ENCODE data around the gene EPHA2.

GRCh38 chr1:16202281-16203210 is 46.7 kb upstream of the EPHA2 start:
- no peak for TF ChIP-seq EZH2 (IDR thresholded peaks at IDR 0.05)
- no peak for TF ChIP-seq POLR2AphosphoS5 (IDR thresholded peaks at IDR 0.05; ENCODE audit: borderline replicate concordance, low read depth, low read length)
- no peak for TF ChIP-seq FOXP2 (optimal IDR thresholded peaks at IDR 0.05; ENCODE audit: control extremely low read depth, extremely low read length, insufficient read depth)
